GM18861 (cell line): ENCODE results near the gene ZNF132.

ENCODE experiments used
- ATAC-seq: cut with Tn5 transposase; IDR thresholded peaks from one replicate; pipeline ENCODE4 v1.9.1; 2021; ENCODE audit not compliant: unreplicated experiment

The ZNF132 gene

GRCh38 chr19:58392945-58393724 lies 46.8 kb downstream of the ZNF132 start:
- no peak for ATAC-seq

- ATAC-seq: no peak
Measured at GRCh38 chr19:58388175-58388526, 51.8 kb downstream of the ZNF132 start.

- ATAC-seq: peak; percentile 0
Measured at GRCh38 chr19:58387338-58388174, 52.4 kb downstream of the ZNF132 start.

- ATAC-seq: peak; percentile 73
Measured at GRCh38 chr19:58386576-58387337, 53.2 kb downstream of the ZNF132 start, which contains the start of gene RPS5. TSS of gene RPS5 (plus strand) at chr19:58387269. CDS start at chr19:58388138, 869 bp downstream.

- ATAC-seq: no peak
Measured at GRCh38 chr19:58385891-58386575, 53.9 kb downstream of the ZNF132 start.

- ATAC-seq: no peak
Measured at GRCh38 chr19:58385313-58385890, 54.6 kb downstream of the ZNF132 start.

GRCh38 chr19:58382997-58383603 lies 56.9 kb downstream of the ZNF132 start:
- ATAC-seq: no peak
